Femur (tissue), 1 donor: ENCODE results near the gene RPUSD2.
"Not testable (repeated sequence)": the region's sequence is repeated elsewhere in the genome, so short reads cannot be mapped to it uniquely, and the experiment has no call there.

ENCODE experiments used
- DNase-seq: peaks from one replicate; pipeline ENCODE4 v3.0.0-alpha.2; 2017

RPUSD2 gene

DNA sequence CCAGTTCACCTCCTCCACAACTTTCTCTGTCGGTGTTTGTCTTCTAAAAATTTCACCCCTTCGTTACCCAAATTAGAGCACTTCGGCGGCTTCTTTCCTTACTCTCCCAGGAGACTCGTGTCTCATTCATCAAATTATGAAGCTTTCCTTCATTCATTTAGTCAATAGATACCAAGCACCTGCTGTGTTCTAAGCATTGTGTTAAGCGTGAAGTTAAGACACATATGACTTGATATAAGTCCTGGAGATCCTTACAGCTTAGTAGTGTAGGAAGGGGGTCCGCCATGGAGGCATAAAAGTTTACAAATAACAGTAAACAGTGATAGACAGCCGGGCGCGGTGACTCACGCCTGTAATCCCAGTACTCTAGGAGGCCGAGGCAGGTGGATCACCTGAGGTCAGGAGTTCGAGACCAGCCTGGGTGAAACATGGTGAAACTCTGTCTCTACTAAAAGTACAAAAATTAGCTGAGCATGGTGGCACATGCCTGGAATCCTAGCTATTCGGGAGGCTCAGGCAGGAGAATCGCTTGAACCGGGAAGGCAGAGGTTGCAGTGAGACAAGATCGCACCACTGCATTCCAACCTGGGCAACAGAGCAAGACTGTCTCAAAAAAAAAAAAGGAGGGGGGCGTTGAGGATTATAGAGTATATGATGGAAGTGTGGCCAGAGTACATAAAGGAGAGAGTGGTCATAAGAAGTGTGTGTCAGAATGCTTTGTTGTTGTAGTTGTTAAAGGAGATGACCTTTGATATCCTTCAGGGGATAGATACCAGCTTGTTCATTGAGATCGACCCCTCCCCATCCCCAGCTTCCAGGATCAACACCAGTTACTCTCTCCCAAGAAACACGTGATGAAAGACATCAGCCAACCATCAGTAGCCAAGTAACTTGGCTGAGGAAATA lies 3.5 kb upstream of the RPUSD2 start:
- DNase-seq: no peak

DNA sequence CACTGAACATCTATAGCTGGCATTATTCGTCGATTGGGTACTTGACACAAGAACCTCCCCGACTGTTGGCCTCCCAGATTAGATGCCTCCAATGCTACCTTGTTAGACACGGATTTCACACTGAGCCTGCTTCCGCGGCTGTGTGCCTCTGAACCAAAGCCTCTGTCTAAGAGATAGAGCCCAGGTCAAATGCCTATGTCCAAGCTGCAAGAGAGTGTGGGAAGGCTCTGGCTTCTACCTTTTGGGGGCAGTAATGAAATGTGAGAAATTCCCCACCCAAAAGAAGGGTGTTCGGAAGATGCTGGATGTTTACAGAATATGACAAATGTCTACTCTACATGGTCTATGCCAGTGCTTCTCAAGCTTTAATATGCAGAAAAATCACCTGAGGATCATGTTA lies 2.0 kb upstream of the RPUSD2 start:
- no peak for DNase-seq

GRCh38 chr15:40575113-40575512 lies 6.0 kb downstream of the RPUSD2 start:
- no peak for DNase-seq

- not testable (repeated sequence) for DNase-seq
These were observed 7.8 kb downstream of the RPUSD2 start for GRCh38 chr15:40576914-40577313.

- DNase-seq: no peak
These were observed 9.8 kb downstream of the RPUSD2 start for GRCh38 chr15:40578892-40579291.

- not testable (repeated sequence) for DNase-seq
These were observed 12.7 kb downstream of the RPUSD2 start for GRCh38 chr15:40581796-40582195.

- DNase-seq: no peak
These were observed 13.7 kb downstream of the RPUSD2 start for GRCh38 chr15:40582726-40583246.

DNA sequence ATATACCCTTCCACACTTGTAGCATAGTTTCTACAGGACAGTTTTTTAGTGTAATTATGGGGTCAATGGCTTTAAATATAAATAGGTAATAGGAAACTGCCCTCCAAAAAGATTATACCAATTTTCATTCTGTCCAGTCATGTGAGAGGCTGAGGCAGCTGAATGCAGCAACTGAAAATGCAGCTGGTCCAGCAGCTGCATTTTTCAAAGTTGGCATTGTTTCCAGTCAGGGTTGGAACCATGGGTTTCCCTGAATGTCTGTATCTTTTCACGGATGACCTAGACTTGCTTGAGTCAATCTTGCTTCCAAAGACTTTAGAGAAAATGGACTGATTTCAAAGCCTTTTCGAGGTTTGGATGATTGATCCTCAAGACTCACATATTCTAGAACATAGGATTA lies 15.1 kb downstream of the RPUSD2 start:
- DNase-seq: peak; percentile 46

DNA sequence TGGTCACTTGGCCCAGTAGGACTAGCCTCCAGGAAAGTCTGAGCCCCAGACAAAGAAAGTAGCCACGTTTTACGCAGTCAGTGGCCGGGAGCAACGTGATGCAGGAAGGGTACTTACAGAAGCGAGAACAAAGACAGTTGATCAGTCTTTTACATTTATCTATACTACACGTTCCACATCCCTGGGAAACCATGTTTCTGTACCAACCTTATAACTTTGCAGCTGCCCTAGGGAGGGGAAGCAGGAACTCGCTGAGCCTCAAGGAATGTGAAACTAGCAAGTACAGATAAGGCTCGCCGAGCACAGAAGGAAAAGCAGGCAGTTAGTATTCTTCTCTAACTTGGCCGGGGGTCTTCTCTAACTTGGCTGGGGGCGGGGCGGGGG lies 21.6 kb downstream of the RPUSD2 start:
- no peak for DNase-seq

DNA sequence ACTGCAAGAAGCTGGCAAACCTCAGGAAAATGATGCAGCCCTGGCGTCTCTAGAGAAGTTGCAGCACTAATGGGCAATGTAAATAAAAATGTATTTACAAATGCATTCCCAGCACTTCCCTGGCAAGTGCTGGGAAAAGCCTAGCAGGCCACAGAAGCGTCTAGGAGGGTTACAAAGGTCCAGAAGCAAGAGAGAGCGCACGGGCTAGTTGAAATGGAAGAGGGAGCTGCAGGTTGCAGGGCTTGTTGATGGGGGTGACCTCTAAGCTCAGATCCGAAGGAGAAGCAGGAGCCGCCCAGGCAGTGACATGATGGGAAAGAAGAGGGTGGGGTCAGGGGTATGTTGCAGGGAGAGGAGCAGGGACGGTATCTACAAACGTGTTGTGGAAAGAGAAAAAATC lies 22.3 kb downstream of the RPUSD2 start:
- DNase-seq: no peak

- DNase-seq: no peak
These were observed 24.1 kb downstream of the RPUSD2 start for GRCh38 chr15:40593165-40593564.

- DNase-seq: peak; percentile 98
These were observed 24.7 kb downstream of the RPUSD2 start, which contains the start of gene KNL1 for GRCh38 chr15:40593588-40594428. KNL1 (plus strand) TSS chr15:40594249; CDS start chr15:40602932, 8,683 bp downstream.

DNA sequence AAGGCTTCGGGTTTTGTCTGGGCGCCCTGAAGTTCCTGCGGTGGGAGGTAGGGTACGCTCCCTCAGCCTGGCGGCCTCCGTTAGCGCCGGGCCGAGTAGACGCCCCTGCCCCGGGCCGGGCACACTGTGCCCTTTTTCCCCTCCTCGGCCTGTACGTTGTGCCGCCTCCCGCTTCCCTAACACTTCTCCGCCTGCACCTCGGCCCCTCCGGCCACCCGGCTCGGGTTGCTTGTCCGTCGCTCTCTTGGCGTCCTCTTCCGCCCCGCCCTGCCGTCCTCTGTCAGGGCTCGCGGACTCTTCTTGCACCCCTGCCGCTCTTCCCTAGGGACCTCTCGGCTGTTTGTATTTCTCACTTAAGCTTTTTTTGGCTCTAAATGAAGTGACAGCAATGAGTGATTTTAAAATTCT lies 25.3 kb downstream of the RPUSD2 start:
- peak; percentile 83 for DNase-seq

- DNase-seq: no peak
These were observed 26.1 kb downstream of the RPUSD2 start for GRCh38 chr15:40595219-40595618.

- DNase-seq: no peak
These were observed 26.7 kb downstream of the RPUSD2 start for GRCh38 chr15:40595773-40596172.

DNA sequence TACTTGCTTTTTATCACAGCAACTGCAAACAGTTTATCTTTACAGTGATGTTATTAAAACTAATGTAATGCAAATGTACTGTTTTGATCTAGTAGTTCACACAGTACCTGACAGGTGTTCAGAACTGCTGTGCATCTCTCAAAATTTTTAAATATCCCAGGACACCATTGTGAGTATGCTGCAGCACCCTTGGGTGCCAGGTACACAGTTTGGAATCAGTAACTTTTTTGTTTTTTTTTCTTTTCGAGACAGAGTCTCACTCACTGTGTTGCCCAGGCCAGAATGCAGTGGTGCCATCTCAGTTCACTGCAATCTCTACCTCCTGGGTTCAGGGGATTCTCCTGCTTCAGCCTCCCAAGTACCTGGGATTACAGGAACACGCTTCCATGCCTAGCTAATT lies 27.9 kb downstream of the RPUSD2 start:
- no peak for DNase-seq

DNA sequence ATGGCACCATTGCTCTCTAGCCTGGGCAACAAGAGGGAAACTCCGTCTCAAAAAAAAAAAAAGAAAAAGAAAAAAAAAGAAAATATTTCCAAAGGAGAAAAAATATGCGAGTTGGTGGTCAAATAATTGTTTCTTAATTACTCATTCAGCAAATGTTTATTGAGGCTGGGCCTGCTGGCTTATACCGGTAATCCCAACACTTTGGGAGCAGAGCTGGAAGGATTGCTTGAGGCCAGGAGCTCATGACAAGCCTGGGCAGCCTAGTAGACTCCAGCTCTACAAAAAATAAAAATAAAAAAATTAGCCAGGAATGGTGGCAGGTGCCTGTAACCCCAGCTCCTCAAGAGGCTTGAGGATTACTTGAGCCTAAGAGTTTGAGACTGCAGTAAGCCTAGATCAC lies 29.0 kb downstream of the RPUSD2 start:
- DNase-seq: no peak

- no peak for DNase-seq
These were observed 29.6 kb downstream of the RPUSD2 start for GRCh38 chr15:40598672-40599071.

DNA sequence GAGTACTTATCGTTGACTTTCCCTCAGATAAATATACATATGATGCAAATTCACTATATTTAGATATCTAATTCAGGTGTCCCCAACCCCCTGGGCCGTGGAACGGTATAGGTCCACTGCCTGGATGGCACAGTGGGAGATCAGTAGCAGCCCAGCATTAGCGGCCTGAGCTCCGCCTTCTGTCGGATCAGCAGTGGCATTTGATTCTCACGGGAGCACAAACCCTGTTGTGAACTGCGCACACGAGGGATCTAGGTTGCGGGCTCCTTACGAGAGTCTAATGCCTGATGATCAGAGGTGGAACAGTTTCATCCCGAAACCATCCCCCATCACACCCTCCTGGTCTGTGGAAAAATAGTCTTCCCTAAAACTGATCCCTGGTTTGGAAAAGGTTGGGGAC lies 31.9 kb downstream of the RPUSD2 start:
- DNase-seq: no peak

DNA sequence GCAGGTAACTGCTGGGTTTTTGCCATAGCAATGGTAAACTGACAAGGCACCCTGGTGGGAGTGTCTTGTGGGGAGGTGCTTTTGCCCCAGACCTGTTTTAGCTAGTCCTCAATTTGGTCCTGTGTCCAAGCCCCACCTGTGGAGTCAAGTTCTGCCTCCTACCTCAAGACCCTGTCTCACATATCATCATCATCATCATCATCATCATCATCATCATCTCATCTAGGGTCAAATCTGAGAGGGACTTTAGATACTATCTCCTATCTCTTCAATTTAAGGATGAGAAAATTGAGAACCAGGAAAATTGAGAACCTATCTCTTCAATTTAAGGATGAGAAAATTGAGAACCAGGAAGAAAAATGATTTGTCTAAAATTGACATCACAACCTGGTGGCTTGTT lies 34.8 kb downstream of the RPUSD2 start:
- no peak for DNase-seq

- DNase-seq: no peak
These were observed 44.0 kb downstream of the RPUSD2 start for GRCh38 chr15:40613080-40613479.

- DNase-seq: no peak
These were observed 48.9 kb downstream of the RPUSD2 start for GRCh38 chr15:40618023-40618422.

- no peak for DNase-seq
These were observed 49.8 kb downstream of the RPUSD2 start for GRCh38 chr15:40618906-40619305.

GRCh38 chr15:40623361-40623760 lies 54.3 kb downstream of the RPUSD2 start:
- DNase-seq: no peak
